LNCAP (cell line): ENCODE measurements around the gene CREBBP.

Source experiments
- CTCF ChIP-seq: fragments of 450-650 bp; IDR thresholded peaks from 2 replicates; pipeline ENCODE4 v1.5.1; 2017; ENCODE audit warnings: mild to moderate bottlenecking

The CREBBP gene

GRCh38 chr16:3866703-3867431 is 13.6 kb downstream of the CREBBP start:
- no peak for TF ChIP-seq CTCF

GRCh38 chr16:3865241-3865640 is 15.3 kb downstream of the CREBBP start:
- no peak for TF ChIP-seq CTCF

- TF ChIP-seq CTCF = no peak
Measured at GRCh38 chr16:3864562-3864961, 16.0 kb downstream of the CREBBP start.

GRCh38 chr16:3863587-3863986 is 16.9 kb downstream of the CREBBP start:
- no peak for TF ChIP-seq CTCF

DNA sequence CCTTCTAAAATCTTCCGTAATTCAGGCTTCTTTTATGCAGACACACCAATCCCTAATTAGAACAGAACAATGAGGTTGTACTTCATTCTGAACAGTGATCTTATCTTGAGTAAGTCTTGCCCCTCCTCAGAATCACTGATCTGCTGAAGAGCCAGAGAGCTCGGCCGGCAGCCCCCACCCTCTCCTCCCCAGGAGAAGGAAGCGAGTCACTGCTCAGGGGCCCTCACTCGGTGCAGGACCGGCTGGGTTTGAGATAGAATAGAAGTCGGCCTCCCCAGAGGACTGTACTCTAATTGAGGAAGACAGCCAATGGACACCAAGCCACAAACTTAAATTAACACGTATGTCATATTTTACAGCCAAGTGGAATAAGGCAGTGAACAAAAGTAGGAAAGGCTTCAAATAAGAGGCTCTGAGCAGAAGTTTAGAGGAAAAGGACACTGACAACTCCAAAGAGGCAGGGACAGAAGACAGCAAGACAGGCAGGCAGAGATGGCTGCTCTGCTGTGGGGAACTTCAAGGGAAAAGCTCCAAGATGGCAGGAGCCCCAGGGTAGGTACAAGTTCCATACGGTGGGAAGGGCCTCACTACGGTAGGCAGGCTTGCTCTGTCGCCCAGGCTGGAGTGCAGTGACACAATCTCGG is 18.6 kb downstream of the CREBBP start:
- no peak for TF ChIP-seq CTCF

DNA sequence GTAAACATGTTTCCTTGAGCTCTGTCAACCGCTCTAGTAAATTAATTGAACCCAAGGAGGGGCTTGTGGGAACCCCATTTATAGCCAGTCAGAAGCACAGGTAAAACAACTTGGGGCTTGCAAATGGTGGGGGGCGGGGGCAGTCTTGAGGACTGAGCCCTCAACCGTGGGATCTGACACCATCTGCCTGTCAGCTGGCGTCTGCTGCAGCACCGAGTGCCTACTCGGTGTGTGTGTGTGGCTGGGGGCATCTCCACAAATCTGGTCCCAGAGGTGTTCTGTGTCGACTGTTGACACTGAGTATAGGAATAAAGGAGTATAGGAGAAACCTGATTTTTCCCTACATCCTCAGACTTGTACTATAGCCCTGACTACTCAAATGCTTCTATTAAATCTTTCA is 20.6 kb downstream of the CREBBP start:
- no peak for TF ChIP-seq CTCF

GRCh38 chr16:3858801-3859200 is 21.7 kb downstream of the CREBBP start:
- TF ChIP-seq CTCF = no peak
